Effector CD8-positive, alpha-beta T cell (primary cell): ENCODE results near the gene YTHDF1.
A peak's percentile ranks its signal among the peaks of the same experiment; 100 is the strongest.

Experiments
- DNase-seq: peaks from one replicate; lab custom pipeline; 2025; lab: John Stamatoyannopoulos, UW

YTHDF1 gene

DNA sequence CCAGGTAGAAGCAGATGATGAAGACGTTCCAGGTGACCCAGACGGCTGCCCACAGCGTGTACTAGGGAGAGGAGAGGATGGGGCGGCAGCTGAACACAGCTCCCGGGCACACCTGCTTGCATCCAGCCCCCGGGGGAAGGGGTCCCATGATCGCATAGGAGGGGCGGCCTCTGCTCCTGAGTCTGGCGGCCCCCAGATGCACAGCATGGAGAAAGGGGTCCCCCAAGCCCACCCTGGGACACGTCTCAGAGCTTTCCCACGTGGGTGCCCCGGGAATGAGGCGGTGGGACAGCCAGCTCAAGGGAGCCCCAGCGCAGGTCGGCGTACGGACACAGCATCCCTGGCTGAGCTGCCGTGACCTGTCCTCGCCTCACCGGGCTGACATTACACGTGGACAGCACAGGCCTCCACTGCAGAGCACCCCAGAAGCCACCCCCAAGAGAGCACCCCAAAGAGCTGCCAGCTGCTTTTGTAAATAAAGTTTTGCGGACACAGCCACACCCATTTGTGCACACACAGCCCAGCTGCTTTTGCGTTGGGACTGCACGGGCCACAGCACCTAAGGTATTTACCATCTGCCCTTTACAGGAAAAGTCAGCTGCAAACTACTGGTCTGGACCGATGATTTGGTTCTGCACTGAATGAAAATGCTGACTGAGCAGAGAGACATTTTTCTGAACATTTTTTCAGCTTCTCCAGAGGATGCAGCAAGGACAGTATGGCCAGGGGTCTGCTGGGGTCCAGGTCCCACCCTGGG, 33.1 kb upstream of the YTHDF1 start:
- DNase-seq: no peak

DNA sequence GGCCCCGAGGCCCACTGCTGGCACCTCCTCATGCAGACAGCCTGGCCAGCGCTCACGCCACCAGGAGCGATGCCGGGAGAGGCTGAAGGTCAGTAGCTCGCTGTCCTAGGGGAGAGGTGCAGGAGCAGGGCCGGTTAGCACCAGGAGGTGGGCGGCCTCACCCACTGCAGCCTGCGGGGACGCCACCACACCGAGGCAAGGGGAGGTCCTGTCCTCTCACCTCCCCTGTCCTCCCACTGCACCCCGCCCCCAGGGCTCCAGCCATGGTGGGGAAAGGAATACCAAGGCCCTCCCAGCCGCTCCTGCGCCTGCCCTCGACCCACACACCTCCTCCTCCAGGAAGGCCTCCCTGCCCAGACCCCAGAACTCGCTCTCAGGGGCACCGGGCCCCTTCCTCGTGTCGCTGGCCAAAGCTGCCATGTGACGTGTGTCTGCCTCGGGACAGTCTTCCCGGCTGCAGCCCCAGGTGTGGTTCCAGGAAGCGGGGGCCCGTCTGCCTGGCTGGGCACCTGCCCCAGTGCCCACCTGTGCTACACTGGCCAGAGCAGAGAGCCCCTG, 31.8 kb upstream of the YTHDF1 start:
- DNase-seq: no peak

DNA sequence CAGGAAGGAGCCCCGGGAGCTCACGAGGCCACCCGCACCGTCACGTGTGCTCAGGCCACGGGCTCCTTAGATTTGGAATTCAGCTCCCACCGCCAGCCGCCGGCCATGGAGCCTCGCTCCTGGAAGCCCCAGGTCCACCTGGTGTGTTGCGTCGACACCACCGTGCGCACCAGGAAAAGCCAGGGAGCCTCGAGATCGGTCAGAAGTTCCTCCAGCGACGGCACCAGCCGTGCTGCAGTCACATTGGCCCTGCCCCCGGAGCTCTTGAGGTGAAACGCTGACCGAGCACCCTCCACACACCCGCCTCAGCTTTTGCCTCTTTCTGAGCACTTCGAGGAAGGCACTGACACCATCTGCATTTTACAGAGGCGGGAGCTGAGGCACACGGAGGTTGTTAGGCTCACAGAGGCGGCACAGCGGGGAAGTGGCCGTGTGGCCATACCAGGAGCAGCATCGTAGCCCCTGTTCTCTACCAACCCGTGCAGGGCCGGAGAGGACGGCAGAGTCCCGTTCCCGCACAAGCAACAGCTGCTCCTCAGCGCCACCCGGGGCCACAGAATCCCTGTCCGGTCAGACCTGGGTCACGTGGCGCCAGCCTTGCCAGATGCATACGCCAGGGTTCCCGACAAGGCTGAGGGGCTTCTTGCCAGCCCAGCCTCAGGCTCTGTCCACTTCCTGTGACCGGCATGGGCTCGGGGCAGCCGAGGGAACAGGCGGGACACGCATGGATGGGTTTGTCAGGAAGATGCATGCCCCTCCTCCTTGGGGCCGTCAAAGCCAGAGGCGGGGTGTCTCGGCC, 30.8 kb upstream of the YTHDF1 start:
- DNase-seq: no peak

DNA sequence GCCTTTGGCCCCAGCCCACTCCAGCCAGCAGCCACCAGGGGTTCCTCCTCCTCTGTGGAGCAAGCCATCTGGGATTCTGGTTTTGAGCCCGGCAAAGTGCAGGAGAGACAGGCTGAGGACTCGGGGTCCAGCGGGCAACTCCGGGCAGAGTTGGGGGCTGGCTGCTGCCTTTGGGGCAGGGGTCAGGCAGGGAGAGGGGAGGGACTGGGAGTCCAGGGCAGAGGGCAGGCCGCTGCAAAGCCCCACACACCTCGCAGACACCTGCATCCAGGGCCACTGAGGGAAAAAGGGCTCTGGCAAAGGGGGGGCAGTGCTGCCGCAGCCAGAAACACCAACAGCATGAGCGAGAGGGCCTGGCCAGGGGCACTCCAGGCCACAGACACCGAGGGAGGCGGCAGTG, 28.5 kb upstream of the YTHDF1 start:
- no peak for DNase-seq

DNA sequence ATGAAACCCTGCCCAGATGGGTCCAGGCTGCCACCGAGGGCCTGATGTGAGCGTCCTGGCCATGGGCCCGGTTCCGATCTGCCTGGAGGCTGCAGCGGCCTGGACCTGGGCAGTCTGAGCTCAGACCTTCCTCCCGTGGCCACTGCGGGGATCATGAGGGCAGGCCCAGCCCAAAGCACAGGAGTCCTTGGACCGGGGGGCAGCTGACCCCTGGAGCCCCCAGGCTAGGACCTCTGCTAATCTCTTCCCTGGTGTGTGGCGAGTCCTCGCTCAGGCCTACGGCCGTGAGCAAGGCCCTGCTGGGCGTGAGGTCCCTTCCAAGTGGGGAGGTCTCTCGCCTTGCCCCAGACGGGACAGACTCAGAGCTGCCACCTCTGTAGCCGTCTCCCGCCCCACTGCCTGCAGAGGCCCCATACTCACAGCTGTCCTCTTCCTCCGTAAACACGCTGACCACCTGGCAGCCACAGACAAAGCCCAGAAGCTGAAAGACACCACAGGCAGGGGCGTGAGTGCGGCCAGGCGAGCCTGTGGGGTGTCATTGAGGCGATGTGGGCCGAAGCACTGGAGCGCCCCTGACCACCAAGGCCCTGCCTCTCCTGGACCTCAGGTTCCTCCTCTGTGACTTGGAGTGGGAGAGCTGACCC, 27.8 kb upstream of the YTHDF1 start:
- DNase-seq: no peak

DNA sequence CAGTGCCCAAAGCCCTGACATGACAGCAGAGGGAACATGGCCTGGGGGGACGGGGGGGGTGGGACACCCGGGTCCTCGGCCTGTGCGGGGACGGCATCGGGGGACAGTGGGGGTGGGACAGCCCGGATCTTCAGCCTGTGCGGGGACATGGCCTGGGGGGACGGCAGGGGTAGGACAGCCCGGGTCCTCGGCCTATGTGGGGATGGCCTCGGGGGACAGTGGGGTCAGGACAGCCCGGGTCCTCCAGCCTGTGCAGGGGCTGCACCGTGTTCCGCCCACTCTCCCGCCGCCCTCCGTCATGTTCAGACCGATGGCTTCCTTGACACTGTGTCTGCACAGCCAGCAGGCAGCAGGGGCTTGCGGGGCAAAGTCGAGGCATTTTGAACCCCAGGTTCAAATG, 26.8 kb upstream of the YTHDF1 start:
- no peak for DNase-seq

DNA sequence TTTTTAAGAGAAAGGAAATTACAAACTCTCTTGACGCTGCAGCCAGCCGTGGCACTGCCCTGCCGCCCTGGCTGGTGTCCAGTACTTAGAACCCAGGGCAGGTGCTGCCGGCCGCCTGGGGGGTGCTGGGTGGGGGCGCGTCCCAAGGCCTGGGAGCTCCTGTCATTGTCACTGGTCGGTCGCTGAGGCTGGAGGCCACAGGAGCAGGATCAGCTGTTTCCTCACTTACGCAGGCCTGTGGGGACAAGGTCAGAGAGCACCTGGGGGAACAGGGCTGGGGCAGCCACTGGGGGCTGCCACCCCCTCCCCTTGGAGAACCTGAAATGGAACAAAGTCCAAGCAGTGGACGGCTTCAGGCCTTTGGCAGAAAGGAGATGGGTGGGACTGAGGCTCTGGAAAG, 25.3 kb upstream of the YTHDF1 start:
- DNase-seq: no peak

DNA sequence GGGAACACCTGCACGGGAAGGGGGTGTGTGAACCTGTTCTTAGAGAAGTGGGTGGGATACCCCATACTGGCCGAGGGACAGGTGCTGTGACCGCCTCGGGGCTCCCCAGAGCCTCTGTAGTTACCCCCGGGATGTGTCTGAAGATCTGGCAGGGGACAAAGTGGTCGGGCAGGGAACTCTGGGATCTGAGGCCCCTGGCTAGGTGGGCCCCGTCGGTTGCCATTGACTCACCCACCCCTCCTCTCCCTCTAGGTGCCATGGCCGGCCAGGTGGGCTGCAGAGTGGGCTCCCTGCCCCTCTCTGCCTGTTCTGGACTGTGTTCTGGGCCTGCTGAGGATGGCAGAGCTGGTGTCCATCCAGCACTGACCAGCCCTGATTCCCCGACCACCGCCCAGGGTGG, 24.1 kb upstream of the YTHDF1 start:
- no peak for DNase-seq

DNA sequence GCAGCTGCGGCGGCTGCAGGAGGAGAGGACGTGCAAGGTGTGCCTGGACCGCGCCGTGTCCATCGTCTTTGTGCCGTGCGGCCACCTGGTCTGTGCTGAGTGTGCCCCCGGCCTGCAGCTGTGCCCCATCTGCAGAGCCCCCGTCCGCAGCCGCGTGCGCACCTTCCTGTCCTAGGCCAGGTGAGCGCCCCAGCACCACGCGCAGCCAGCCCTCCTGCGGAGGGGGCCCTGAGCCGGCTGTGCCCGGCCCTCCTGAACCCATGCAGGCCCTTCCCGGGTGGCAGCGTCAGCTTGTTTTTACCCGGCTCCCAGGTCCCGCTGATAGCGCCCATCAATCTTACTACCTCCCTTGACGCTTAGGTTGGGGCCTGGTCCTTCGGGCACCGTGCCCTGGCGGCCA, 23.5 kb upstream of the YTHDF1 start:
- DNase-seq: no peak

DNA sequence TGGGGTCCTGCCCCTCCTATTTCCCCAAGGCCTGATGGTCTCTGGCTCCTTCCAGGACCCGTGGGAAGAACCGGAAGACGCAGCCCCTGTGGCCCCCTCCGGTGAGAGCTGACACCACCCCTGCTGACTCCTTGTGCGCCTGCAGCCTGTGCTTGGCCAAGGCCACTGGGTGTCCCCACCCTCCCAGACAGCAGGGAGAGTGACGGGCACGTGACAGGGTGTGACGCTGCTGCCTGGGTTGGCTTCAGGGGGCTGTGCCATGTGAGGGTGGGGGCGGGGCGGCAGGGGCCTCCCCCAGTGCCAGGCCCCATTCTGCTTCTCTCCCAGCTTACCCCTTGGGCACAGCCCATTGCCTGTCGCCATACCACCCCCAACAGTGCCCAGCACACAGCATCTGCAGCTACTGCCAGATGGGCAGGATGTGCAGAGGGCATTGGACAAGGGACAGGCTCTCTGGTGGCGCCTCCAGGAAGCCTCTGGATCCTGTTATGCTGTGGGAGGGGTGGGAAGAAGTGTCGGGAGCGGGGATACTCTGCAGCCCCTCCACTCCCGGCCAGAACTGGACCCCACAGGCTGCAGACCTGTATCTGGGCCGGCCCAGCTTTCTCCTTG, 22.7 kb upstream of the YTHDF1 start:
- no peak for DNase-seq

DNA sequence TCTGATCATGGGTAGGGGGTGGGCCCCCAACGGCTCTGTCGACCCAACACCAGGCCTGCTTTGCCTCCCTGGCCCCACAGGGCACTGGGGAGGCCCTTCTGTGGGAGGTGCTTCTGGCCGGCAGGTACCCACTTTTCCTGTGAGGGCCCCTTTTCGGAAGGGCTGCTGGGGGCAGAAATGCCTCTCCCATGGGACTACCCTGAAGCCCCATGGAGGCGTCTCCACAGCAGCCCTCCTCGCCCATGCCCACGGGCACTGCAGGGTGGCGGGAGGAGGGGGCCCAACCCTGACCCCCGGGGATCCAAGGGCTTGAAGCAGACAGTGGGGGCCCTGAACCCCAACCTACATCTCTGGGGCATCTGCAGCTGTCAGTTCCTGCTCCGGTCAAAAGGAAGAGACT, 22.1 kb upstream of the YTHDF1 start:
- no peak for DNase-seq

DNA sequence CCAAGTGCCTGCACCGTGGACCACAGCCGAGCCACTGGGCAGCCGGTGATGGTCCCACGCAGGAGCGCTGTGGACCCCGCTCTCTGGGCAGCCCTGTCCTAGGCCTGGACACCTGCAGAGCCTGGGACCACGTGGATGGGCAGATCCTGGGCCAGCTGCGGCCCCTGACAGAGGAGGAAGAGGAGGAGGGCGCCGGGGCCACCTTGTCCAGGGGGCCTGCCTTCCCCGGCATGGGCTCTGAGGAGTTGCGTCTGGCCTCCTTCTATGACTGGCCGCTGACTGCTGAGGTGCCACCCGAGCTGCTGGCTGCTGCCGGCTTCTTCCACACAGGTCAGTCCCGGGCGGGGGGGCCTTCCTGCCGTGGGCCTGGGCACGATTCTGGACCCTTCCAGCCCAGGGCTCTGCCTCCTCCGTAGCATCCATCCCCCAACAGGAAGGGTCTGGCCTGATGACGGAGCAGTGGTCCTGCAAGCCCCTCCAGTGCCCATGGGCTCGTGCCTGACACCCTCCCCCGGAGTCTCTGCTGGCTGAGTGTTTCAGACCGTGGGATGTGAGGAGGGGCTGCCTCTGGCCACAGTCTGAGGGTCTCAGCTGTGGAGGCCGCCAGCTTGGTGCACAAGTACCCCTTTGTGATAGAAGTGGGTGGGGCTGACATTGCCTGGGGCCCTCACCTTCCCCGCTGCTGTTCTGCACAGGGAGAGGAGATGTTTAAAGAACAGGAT, 20.3 kb upstream of the YTHDF1 start:
- DNase-seq: no peak

DNA sequence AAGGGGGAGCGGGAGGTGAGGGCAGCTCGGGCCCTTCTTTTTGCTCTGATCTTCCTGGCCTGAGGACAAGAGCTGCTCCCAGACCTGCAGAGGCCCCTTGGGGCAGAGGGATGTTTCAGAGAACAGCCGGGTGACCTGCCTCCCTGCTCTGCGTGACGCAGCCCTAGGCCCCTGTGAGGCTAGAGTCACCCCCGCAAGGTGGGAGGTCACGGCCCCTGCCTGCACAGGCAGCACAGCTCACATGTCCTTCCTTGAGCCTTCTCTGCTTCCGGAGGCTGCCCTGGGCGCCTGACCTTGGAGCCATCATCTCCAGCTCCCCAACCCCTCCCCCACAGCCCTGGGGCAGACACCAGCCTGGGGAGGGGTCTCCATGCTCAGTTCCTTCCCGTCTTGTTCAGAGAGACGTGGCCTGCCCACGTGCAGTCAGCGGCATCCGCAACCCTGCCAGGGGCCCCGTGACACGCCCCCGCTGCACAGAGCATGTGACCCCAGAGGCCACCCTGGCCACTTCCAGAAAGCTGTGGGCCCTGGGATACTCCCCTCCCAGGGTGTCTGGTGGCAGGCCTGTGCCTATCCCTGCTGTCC, 19.6 kb upstream of the YTHDF1 start, which contains the start of gene BIRC7:
Gene BIRC7 (plus strand): TSS at position 507 of the 585 bp plus-strand sequence. CDS start 192 bp downstream, outside the sequence.
- DNase-seq: no peak

DNA sequence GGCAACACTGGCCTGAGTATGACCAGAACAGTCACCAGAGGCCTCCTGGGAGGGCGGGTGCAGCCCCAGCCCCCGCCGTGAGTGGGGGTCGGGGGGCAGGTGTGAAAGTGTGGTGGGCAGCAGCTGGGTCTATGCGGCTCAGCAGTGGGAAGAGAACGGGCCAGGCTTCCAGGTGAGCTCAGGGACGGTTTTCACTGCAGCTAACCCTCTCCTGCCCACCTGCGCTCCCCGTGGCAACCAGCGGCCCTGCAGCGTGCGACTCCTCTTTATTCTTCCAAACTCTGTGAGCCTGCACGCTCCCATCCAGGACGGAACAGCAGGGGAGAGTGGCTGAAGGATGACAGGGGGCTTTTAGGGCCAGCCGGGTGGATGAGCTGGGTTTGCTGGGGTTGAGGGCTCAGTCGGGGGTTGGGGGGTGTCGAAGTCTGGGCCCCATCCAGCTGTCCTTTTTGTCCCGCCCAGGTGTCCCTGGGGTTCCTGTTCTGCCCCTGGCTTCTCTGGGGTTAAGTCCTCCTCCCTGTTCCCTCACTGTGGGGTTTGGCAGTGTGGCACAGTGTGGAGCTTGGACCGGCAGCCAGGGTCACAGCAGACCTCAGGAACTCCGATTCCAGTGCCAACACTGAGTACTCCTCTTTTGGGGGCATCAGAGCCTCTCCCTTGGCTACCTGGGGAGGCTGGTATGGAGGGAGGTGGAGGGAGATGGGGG, 18.9 kb upstream of the YTHDF1 start:
- DNase-seq: peak; percentile 24

DNA sequence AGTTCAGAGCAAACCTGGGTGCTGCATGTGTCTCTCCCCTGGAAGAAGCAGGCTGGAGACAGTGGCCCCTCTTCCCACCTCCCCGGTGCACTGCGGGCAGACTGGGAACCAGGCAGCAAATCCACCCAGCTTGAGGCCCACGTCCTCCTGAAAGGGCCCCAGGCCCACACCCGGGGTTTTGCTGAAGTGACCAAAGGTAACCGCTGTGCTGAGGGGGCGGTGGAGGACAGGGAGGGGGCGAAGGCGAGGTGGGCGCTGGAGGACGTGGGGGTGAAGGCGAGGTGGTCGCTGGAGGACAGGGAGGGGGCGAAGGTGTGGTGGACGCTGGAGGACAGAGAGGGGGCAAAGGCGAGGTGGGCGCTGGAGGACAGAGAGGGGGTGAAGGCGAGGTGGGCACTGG, 18.0 kb upstream of the YTHDF1 start:
- DNase-seq: no peak

DNA sequence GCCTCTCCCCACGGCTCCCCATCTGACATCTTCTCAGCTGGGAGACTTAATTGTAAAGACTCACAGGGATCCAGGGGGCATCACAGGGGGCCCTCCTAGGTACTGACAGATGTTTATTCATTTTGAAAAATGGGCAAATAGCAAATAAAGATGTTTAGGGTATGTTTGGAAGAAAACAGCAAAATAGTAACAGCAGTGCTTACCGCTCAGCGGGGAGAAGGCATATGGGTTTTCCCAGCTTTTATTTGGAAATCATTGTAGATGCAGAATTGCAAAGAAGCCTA, 17.1 kb upstream of the YTHDF1 start:
- DNase-seq: no peak

DNA sequence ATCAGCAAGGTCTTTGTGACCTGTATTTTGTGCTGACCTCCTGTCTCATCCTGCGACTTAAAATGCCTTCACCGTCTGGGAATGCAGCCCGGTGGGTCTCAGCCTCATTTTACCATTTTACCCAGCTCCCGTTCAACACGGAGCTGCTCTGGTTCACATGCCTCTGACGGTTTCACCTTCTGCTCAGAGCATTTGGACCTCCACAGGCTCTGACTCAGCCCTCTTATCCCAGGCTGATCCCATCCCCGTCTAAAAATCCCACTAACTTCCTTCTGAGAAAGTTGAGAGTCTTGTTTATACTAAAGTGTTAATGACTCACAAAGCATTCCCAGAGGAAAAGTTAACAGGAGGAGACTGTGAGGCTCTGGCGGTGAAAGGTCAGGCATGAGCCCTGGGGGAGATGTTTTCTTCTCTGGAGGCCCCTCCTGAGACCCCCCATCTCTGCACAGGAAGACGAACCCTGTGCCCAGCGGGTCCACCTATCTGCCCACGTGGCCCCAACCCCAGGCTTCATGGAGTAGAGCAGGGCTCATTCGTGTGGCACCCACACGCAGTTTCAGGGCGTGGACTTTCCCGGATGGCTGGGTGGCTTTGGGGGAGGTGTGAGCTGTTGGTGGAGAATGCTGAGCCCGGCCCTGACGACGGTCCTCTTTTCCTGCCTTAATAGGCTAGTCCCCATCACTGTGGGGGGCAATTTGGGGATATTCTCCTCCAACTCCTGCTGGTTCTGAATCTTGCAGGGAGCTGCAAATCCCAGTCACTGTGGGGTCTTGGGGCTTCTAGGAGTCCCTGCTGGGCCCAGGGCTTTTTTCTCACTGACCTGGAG, 16.5 kb upstream of the YTHDF1 start:
- DNase-seq: no peak

DNA sequence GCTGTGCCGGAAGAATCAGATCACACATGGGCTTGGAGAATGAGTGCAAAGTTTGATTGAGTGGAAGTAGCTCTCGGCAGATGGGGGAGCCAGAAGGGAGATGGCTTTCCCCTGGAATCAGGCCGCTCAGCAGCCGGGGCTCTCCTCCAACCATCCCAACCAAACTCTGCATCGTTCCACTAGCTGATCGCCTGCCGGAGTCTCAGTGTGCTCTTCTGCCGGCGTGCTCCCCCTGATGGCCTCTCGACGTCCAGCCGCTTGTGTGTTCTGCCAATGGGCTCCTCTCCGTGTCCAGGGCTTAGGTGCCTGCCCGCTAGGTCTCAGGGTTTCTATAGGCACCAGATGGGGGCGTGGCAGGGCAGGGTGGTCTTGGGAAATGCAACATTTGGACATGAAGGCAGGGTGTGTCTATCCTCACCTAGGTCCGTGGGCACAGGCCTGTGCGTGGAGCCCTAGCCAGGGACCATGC, 14.9 kb upstream of the YTHDF1 start:
- DNase-seq: no peak

DNA sequence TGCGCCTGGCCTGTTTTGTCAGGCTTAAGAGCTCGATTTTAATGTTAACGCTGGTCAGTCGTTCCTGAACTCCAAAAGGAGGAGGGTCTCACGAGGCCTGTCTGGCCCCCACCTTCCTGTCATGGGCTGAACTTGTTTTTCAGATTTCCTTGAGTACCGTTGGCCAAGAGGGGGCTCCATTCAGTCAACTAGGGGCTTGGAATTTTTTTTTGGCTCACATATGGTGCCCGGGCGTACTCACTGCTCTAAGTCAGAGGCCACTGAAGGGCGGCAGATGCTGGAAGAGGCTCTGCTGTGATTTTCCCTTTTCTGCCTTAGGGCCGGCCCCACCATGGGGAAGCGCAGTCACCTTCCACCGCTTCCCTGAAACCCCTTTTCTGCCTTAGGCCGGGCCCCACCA, 12.9 kb upstream of the YTHDF1 start:
- no peak for DNase-seq

DNA sequence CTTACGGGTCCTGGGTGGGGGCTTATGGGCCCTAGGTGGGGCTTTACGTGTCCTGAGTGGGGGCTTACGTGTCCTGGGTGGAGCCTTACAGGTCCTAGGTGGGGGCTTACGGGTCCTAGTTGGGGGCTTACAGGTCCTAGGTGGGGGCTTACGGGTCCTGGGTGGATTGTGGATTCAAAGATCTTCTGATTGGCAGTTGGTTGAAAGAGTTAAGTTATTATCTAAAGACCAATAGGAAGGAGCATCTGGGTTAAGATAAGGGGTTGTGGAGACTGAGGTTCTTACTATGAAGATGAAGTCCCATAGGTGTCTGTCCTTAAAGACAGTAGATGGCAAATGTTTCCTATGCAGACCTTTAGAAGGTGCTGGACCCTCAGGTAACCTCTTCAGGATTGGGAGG, 11.3 kb upstream of the YTHDF1 start:
- no peak for DNase-seq
